ENCODE measurements around the gene PLCH2. TPM values are rescaled to one million over a fixed set of nuclear protein-coding genes. Genes with fewer than 3 reads are reported as not detected.
"Not testable (repeated sequence)": the region's sequence is repeated elsewhere in the genome, so short reads cannot be mapped to it uniquely, and the experiment has no call there.

The PLCH2 gene
- total and polyA plus RNA-seq, 2 of the 13 experiments (the other 11 are each of a cell fraction or from before 2014, with no cell fraction given) = 0.15 to 0.67 TPM

DNA sequence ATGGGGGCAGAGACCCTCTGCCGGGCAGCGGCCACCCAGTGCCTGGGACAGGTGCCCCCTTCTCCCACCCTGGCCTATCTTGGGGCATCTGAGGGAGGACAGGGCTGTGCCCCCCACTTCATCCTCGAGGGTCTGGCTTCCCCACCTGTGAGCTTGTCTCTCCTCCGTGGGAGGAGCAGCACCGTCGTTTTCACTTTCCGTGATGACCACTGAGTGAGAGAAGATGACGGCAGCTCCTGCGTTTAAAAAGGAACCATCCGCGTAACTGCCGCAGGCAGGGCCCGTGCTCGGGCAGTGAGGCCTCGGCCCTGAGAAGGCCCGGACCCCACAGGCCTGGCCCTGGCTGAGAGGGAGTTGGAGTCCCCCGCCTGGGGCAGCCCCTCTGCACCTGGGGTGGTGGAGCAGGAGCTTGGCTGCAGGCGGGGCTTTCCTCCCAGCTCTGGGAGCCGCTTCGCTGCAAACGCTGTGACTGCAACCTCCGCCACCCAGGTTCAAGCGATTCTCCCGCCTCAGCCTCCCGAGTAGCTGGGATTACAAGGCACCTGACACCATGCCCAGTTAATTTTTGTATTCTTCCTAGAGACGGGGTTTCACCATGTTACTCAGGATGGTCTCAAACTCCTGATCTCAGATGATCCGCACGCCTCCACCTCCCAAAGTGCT lies 73.4 kb downstream of the PLCH2 start:
- Histone ChIP-seq H3K4me1 (ENCODE audit: insufficient read depth, low read length) (peaks cover 59% of the 10 kb centered on the region), H3K4me2 (ENCODE audit: low read depth, low read length) (peak overlapping the region; percentile 85; the same call in 1 of the 2 replicates), H3K9ac (ENCODE audit: insufficient read depth, low read depth, low read length) (peak overlapping the region; percentile 64; the same call in 1 of the 2 replicates), H3K4me3 (replicated peaks in 1 of 3; ENCODE audit: insufficient read depth in 1 of 3, low read depth in 2 of 3, low read length in 3 of 3) (peak overlapping the region in 1 of 3 experiments; percentile 80; a peak in 1 of 6 replicates)
- H3K36me3 ChIP-seq (replicated peaks in 1 of 2; ENCODE audit: control insufficient read depth in 1 of 2, insufficient read depth in 2 of 2, low read length in 2 of 2); H4K20me1 ChIP-seq (ENCODE audit: insufficient read depth, low read length); FAIRE-seq; CTCF ChIA-PET (ENCODE audit: low intra/inter-chr PET ratio, low total read pairs); H2AFZ ChIP-seq (ENCODE audit: low read length); H3K27ac ChIP-seq (ENCODE audit: extremely low read length, insufficient read depth, low read length); ATAC-seq; H3K9me3 ChIP-seq (ENCODE audit: low read length); DNase-seq (ENCODE audit: low spot score); BruUV-seq (replicated peaks); intact Hi-C loops (cut with micrococcal nuclease; ENCODE audit: unreplicated experiment); H3K27me3 ChIP-seq (ENCODE audit: control insufficient read depth in 1 of 2, insufficient read depth in 2 of 2, low read length in 2 of 2); H3K79me2 ChIP-seq (ENCODE audit: insufficient read depth, low read length): not testable (repeated sequence)
- in situ Hi-C loops (cut with HindIII; ENCODE audit: extremely low pct_ligation_motif_present, low pct_unique_long_range_greater_than_20kb) = loop anchor here (5.0 kb wide), 1 partner anchor 137 kb away; the partner anchor contains the start of gene PEX10
- POLR2A ChIA-PET = interaction anchor here (1.6 to 2.6 kb wide), 2 partner anchors 12 to 136 kb away, joined by 4 to 16 read pairs; partner anchors contain the start of gene PEX10
- 83% methylated on average over 14 of the region's 28 CpGs for WGBS (ENCODE audit: low lambda C conversion rate)

DNA sequence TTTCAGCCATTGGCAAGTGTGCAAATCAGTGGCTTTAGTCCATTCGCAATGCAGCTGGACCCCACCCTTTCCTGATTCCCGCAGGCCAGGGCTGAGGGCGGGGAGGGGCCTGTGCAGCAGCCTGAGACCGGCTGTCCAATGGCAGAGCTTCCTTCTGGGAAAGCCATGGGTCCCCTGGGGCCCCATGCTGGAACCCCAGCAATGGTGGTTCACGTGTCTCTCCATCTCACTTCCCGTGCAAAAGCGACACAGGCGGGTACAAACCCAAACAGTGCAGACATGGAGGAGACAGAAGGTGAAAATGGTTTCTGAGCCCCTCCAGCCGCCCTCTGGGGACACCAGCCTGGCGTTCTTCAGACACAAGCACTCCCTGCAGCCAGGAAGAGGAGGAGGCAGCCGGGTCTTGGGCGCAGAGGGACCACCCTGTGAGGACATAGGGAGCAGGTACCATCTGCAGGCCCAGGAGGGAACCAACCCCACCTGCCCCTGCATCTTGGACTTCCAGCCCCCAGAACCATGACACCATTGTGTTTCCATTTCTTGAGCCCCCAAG lies 74.3 kb downstream of the PLCH2 start:
- H3K4me3 ChIP-seq (replicated peaks in 1 of 3; ENCODE audit: insufficient read depth in 1 of 3, low read depth in 2 of 3, low read length in 3 of 3); in situ Hi-C loops (cut with HindIII; ENCODE audit: extremely low pct_ligation_motif_present, low pct_unique_long_range_greater_than_20kb); ATAC-seq; H4K20me1 ChIP-seq (ENCODE audit: insufficient read depth, low read length); FAIRE-seq; H3K4me2 ChIP-seq (ENCODE audit: low read depth, low read length); H3K27me3 ChIP-seq (ENCODE audit: control insufficient read depth in 1 of 2, insufficient read depth in 2 of 2, low read length in 2 of 2); DNase-seq (ENCODE audit: low spot score); H3K36me3 ChIP-seq (replicated peaks in 1 of 2; ENCODE audit: control insufficient read depth in 1 of 2, insufficient read depth in 2 of 2, low read length in 2 of 2); BruUV-seq (replicated peaks); H2AFZ ChIP-seq (ENCODE audit: low read length); H3K9ac ChIP-seq (ENCODE audit: insufficient read depth, low read depth, low read length); H3K9me3 ChIP-seq (ENCODE audit: low read length); H3K79me2 ChIP-seq (ENCODE audit: insufficient read depth, low read length); H3K27ac ChIP-seq (ENCODE audit: extremely low read length, insufficient read depth, low read length); CTCF ChIA-PET (ENCODE audit: low intra/inter-chr PET ratio, low total read pairs); intact Hi-C loops (cut with micrococcal nuclease; ENCODE audit: unreplicated experiment): not testable (repeated sequence)
- peaks cover 59% of the 10 kb centered on the region for H3K4me1 ChIP-seq (ENCODE audit: insufficient read depth, low read length)
- POLR2A ChIA-PET = interaction anchor here (1.6 kb wide), 1 partner anchor 11 kb away, joined by 4 read pairs; no protein-coding TSS in a partner anchor
- WGBS (ENCODE audit: low lambda C conversion rate) = 40% methylated on average over 1 of the region's 12 CpGs

Data from HepG2 (cell line).